ENCODE results near the gene RAVER1. TPM values are rescaled to one million over a fixed set of nuclear protein-coding genes. Genes with fewer than 3 reads are reported as not detected.

RAVER1 gene
- total and polyA plus RNA-seq, 9 of the 15 experiments (the other 6 are each of a cell fraction or from before 2014, with no cell fraction given), result 0.06 to 113 (median 7.0) TPM

- TF ChIP-seq, protein P1, sequence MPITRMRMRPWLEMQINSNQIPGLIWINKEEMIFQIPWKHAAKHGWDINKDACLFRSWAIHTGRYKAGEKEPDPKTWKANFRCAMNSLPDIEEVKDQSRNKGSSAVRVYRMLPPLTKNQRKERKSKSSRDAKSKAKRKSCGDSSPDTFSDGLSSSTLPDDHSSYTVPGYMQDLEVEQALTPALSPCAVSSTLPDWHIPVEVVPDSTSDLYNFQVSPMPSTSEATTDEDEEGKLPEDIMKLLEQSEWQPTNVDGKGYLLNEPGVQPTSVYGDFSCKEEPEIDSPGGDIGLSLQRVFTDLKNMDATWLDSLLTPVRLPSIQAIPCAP (CRISPR knock-in tag; IDR thresholded peaks at IDR 0.05; ENCODE audit: borderline replicate concordance), result no peak
- TF ChIP-seq XRCC5 (IDR thresholded peaks at IDR 0.05; ENCODE audit: low read depth, low read length) (no peak), RAD21 (CRISPR knock-in tag; conservative IDR thresholded peaks at IDR 0.05 in 1 of 2, IDR thresholded peaks at IDR 0.05 in 1 of 2) (no peak; a peak in 1 of 4 replicates), ZBTB5 (IDR thresholded peaks at IDR 0.05) (no peak), ETV6 (IDR thresholded peaks at IDR 0.05; ENCODE audit: borderline replicate concordance in 1 of 2, low read depth in 2 of 2, low read length in 1 of 2) (no peak), ETV6 (CRISPR knock-in tag; IDR thresholded peaks at IDR 0.05; ENCODE audit: borderline replicate concordance) (no peak), HMBOX1 (IDR thresholded peaks at IDR 0.05) (peak; percentile 69; the same call in 1 of the 2 replicates), SNRNP70 (optimal IDR thresholded peaks at IDR 0.05; ENCODE audit: low read depth, low read length) (no peak), MYBL2 (IDR thresholded peaks at IDR 0.05; ENCODE audit: low read depth) (no peak), MYBL2 (CRISPR knock-in tag; IDR thresholded peaks at IDR 0.05; ENCODE audit: borderline replicate concordance) (no peak), ZNF431 (CRISPR knock-in tag; IDR thresholded peaks at IDR 0.05) (peak; percentile 58; the same call in 1 of the 2 replicates), ATF1 (CRISPR knock-in tag; IDR thresholded peaks at IDR 0.05) (no peak), ATF1 (tag; IDR thresholded peaks at IDR 0.05) (peak; percentile 69), ZNF311 (CRISPR knock-in tag; IDR thresholded peaks at IDR 0.05) (no peak), GATA2 (CRISPR knock-in tag; IDR thresholded peaks at IDR 0.05) (peak; percentile 87), MAX (CRISPR knock-in tag; IDR thresholded peaks at IDR 0.05) (peak; percentile 60; the same call in 1 of the 2 replicates)
- TF ChIP-seq, protein P2, sequence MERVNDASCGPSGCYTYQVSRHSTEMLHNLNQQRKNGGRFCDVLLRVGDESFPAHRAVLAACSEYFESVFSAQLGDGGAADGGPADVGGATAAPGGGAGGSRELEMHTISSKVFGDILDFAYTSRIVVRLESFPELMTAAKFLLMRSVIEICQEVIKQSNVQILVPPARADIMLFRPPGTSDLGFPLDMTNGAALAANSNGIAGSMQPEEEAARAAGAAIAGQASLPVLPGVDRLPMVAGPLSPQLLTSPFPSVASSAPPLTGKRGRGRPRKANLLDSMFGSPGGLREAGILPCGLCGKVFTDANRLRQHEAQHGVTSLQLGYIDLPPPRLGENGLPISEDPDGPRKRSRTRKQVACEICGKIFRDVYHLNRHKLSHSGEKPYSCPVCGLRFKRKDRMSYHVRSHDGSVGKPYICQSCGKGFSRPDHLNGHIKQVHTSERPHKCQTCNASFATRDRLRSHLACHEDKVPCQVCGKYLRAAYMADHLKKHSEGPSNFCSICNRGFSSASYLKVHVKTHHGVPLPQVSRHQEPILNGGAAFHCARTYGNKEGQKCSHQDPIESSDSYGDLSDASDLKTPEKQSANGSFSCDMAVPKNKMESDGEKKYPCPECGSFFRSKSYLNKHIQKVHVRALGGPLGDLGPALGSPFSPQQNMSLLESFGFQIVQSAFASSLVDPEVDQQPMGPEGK (CRISPR knock-in tag; IDR thresholded peaks at IDR 0.05; ENCODE audit: borderline replicate concordance), result no peak
- TF ChIP-seq, protein P3, sequence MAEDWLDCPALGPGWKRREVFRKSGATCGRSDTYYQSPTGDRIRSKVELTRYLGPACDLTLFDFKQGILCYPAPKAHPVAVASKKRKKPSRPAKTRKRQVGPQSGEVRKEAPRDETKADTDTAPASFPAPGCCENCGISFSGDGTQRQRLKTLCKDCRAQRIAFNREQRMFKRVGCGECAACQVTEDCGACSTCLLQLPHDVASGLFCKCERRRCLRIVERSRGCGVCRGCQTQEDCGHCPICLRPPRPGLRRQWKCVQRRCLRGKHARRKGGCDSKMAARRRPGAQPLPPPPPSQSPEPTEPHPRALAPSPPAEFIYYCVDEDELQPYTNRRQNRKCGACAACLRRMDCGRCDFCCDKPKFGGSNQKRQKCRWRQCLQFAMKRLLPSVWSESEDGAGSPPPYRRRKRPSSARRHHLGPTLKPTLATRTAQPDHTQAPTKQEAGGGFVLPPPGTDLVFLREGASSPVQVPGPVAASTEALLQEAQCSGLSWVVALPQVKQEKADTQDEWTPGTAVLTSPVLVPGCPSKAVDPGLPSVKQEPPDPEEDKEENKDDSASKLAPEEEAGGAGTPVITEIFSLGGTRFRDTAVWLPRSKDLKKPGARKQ (CRISPR knock-in tag; IDR thresholded peaks at IDR 0.05), result no peak
These were observed 33.5 kb downstream of the RAVER1 start (continued) for GRCh38 chr19:10299545-10300458.

All from K562 (cell line).